HCT116 (cell line): Measurements from ENCODE around the gene FGF19. TPM values are rescaled to one million over a fixed set of nuclear protein-coding genes. Genes with fewer than 3 reads are reported as not detected.

Experiments
- ATAC-seq: fragments of 200-7000 bp; cut with Tn5 transposase; 2 replicates; pipeline ENCODE4 v1.9.1; 2020; ENCODE audit warnings: mild to moderate bottlenecking, moderate library complexity
- BruUV-seq: library from RNA; stranded (reverse); fragments of 400-500 nt; replicated peaks from 2 replicates; lab custom pipeline; 2021; lab: Mats Ljungman, UMichigan
- CTCF ChIA-PET: fragments of 300-600 bp; sonication (Branson Sonifier 250); formaldehyde crosslinking; loops from one replicate; lab custom pipeline; 2021; ENCODE audit warnings: antibody characterized with exemption; lab: Charles Lee
- POLR2A ChIA-PET: fragments of 300-600, 350-600 bp; sonication (Branson Sonifier 250); formaldehyde crosslinking; loops from one replicate; lab custom pipeline; 2021; ENCODE audit warnings: antibody characterized with exemption; lab: Charles Lee
- RAD21 ChIA-PET, 2 experiments: fragments of 300-600 bp; sonication (Branson Sonifier 250); formaldehyde crosslinking; loops; one replicate each; lab custom pipeline; 2023; ENCODE audit warnings: low total read pairs in 2 of 2; ENCODE audit not compliant: uncharacterized antibody in 2 of 2, unreplicated experiment in 2 of 2, low non-redundant PET in 1 of 2; lab: Charles Lee
- DNase-seq: peaks from one replicate; pipeline ENCODE4 v3.0.0-alpha.2; 2010; ENCODE audit warnings: low read depth, low spot score
- H2AFZ ChIP-seq: fragments of 200-600 bp; shearing (Covaris generic), sonication (generic); 2 replicates; pipeline ENCODE4 v1.6.1; 2017; ENCODE audit warnings: low read depth, mixed run types, mixed read lengths, antibody characterized with exemption, low read length; ENCODE audit not compliant: poor library complexity, severe bottlenecking
- H3K27ac ChIP-seq: 2 replicates; pipeline ENCODE4 v1.5.1; 2012; ENCODE audit warnings: low read depth, low read length
- H3K27me3 ChIP-seq: fragments of 200-600 bp; sonication (generic); 2 replicates; pipeline ENCODE4 v1.6.1; 2016; ENCODE audit warnings: mixed run types, low read length, mixed read lengths; ENCODE audit not compliant: insufficient read depth
- H3K36me3 ChIP-seq, 2 experiments: fragments of 200-500 bp in 1 of 2; fragments of 200-600 bp in 1 of 2; sonication (Bioruptor generic) in 1 of 2; sonication (generic) in 1 of 2; 2 replicates each; pipeline versions ENCODE4 v1.5.1 to v1.6.1; 2014 to 2016; ENCODE audit warnings: low read length in 2 of 2, inconsistent platforms in 1 of 2, mixed read lengths in 1 of 2, mixed run types in 1 of 2; ENCODE audit not compliant: insufficient read depth in 2 of 2, control insufficient read depth in 1 of 2
- H3K4me1 ChIP-seq, 2 experiments: fragments of 200-600 bp in 1 of 2; sonication (generic) in 1 of 2; 2 replicates each; pipeline versions ENCODE4 v1.5.1 to v1.6.1; 2012 to 2017; ENCODE audit warnings: low read length in 2 of 2, inconsistent platforms in 1 of 2, mild to moderate bottlenecking in 1 of 2, mixed read lengths in 1 of 2, mixed run types in 1 of 2, moderate library complexity in 1 of 2; ENCODE audit not compliant: insufficient read depth in 2 of 2, control insufficient read depth in 1 of 2
- H3K4me2 ChIP-seq: fragments of 200-600 bp; sonication (generic); 2 replicates; pipeline ENCODE4 v1.6.1; 2017; ENCODE audit warnings: mixed run types, low read length, mixed read lengths
- H3K4me3 ChIP-seq, 2 experiments: fragments of 200-600 bp in 1 of 2; sonication (generic) in 1 of 2; replicated peaks in 1 of 2; 2 replicates each; pipeline ENCODE4 v1.5.1; 2011 to 2016; ENCODE audit warnings: low read length in 2 of 2, control low read depth in 1 of 2, low read depth in 1 of 2, mild to moderate bottlenecking in 1 of 2, mixed read lengths in 1 of 2, mixed run types in 1 of 2
- H3K79me2 ChIP-seq: fragments of 200-600 bp; sonication (generic); 2 replicates; pipeline ENCODE4 v1.6.1; 2017; ENCODE audit warnings: mild to moderate bottlenecking, mixed run types, low read length, moderate library complexity, mixed read lengths; ENCODE audit not compliant: insufficient read depth
- H3K9ac ChIP-seq: fragments of 200-600 bp; sonication (generic); 2 replicates; pipeline ENCODE4 v1.6.1; 2016; ENCODE audit warnings: low read length, mixed read lengths
- H3K9me2 ChIP-seq: fragments of 200-600 bp; sonication (generic), shearing (Covaris generic); 2 replicates; pipeline ENCODE4 v1.6.1; 2017; ENCODE audit warnings: mixed run types, mild to moderate bottlenecking, moderate library complexity; ENCODE audit not compliant: insufficient read depth
- H3K9me3 ChIP-seq, 2 experiments: fragments of 200-500 bp in 1 of 2; fragments of 200-600 bp in 1 of 2; sonication (Bioruptor generic) in 1 of 2; sonication (generic) in 1 of 2; 2 replicates each; pipeline ENCODE4 v1.6.1; 2014 to 2017; ENCODE audit warnings: low read length in 2 of 2, mixed read lengths in 2 of 2, inconsistent platforms in 1 of 2, low read depth in 1 of 2, mild to moderate bottlenecking in 1 of 2, mixed run types in 1 of 2, moderate library complexity in 1 of 2; ENCODE audit not compliant: control insufficient read depth in 1 of 2, insufficient read depth in 1 of 2
- H4K20me1 ChIP-seq: fragments of 200-600 bp; sonication (generic), shearing (Covaris generic); 2 replicates; pipeline ENCODE4 v1.6.1; 2017; ENCODE audit warnings: mixed run types, mild to moderate bottlenecking, moderate library complexity; ENCODE audit not compliant: insufficient read depth
- CBX3 ChIP-seq: IDR thresholded peaks from 2 replicates; pipeline ENCODE4 v1.6.1; 2012; ENCODE audit warnings: low read depth
- CEBPB ChIP-seq: IDR thresholded peaks from 2 replicates; pipeline ENCODE4 v1.6.1; 2012; ENCODE audit warnings: low read depth
- EGR1 ChIP-seq: IDR thresholded peaks from 2 replicates; pipeline ENCODE4 v1.6.1; 2012; ENCODE audit warnings: low read depth
- ELF1 ChIP-seq: IDR thresholded peaks from 2 replicates; pipeline ENCODE4 v1.6.1; 2012; ENCODE audit warnings: low read depth, borderline replicate concordance
- EZH2 ChIP-seq: fragments of 200-600 bp; sonication (generic); IDR thresholded peaks from 2 replicates; pipeline ENCODE4 v1.6.1; 2017; ENCODE audit warnings: antibody characterized with exemption, mixed run types
- EZH2phosphoT487 ChIP-seq: fragments of 200-600 bp; IDR thresholded peaks from 2 replicates; pipeline ENCODE4 v1.6.1; 2018; ENCODE audit warnings: antibody characterized with exemption, borderline replicate concordance
- FOSL1 ChIP-seq: IDR thresholded peaks from 2 replicates; pipeline ENCODE4 v1.6.1; 2012; ENCODE audit warnings: low read depth
- JUND ChIP-seq: IDR thresholded peaks from 2 replicates; pipeline ENCODE4 v1.6.1; 2012
- POLR2AphosphoS5 ChIP-seq: IDR thresholded peaks from 2 replicates; pipeline ENCODE4 v1.6.1; 2011; ENCODE audit warnings: mild to moderate bottlenecking, low read depth, low read length, moderate library complexity
- RAD21 ChIP-seq: IDR thresholded peaks from 2 replicates; pipeline ENCODE4 v1.6.1; 2012; ENCODE audit warnings: low read depth, mild to moderate bottlenecking
- SIN3A ChIP-seq: IDR thresholded peaks from 2 replicates; pipeline ENCODE4 v1.6.1; 2012; ENCODE audit warnings: low read depth
- SP1 ChIP-seq: IDR thresholded peaks from 2 replicates; pipeline ENCODE4 v1.6.1; 2012; ENCODE audit warnings: low read depth
- SRF ChIP-seq: IDR thresholded peaks from 2 replicates; pipeline ENCODE4 v1.6.1; 2012; ENCODE audit warnings: low read depth
- YY1 ChIP-seq: IDR thresholded peaks from 2 replicates; pipeline ENCODE4 v1.6.1; 2011; ENCODE audit warnings: low read length, low read depth, moderate library complexity, mild to moderate bottlenecking; ENCODE audit not compliant: insufficient replicate concordance; ENCODE audit errors: extremely low read depth
- ZFX ChIP-seq: fragments of 450-650 bp; IDR thresholded peaks from 2 replicates; pipeline ENCODE4 v1.6.1; 2017
- ZNF274 ChIP-seq: fragments of 200-500 bp; sonication (Bioruptor generic); IDR thresholded peaks from 2 replicates; pipeline ENCODE4 v1.6.1; 2014; ENCODE audit warnings: mild to moderate bottlenecking, low read depth, low read length, inconsistent platforms
- intact Hi-C: fragments of 100-400 bp; cut with micrococcal nuclease; formaldehyde crosslinking; loops from 2 replicates; pipeline ENCODE4 v1.10.0; 2022
- total RNA-seq: library from RNA; stranded (reverse); gene quantifications from one replicate; pipeline ENCODE4 v1.2.1, GENCODE V29; 2021; ENCODE audit not compliant: unreplicated experiment
- TF ChIP-seq, protein P1 (sequence below): IDR thresholded peaks from 2 replicates; pipeline ENCODE4 v1.6.1; 2012
- TF ChIP-seq, protein P2 (sequence below): IDR thresholded peaks from 2 replicates; pipeline ENCODE4 v1.6.1; 2012; ENCODE audit warnings: low read depth
- TF ChIP-seq, protein P3 (sequence below): IDR thresholded peaks from 2 replicates; pipeline ENCODE4 v1.6.1; 2011; ENCODE audit warnings: mild to moderate bottlenecking, low read length, moderate library complexity; ENCODE audit not compliant: insufficient replicate concordance; ENCODE audit errors: extremely low read depth

Gene FGF19
- total RNA-seq, 1 experiment from 2014 or later: 37.5 TPM

DNA sequence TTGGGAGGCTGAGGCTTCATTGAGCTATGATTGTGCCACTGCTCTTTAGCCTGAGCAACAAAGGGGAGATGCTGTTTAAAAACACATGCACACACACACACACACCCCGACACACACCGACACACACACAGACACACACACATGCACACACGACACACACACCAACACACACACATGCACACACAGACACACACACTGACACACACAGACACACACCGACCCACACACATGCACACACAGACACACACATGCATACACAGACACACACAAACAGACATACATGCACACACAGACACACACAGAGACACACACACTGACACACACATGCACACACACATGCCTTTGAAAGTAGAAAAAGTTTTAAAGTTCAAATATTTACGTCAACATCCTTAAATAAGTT lies 23.1 kb downstream of the FGF19 start:
- Histone ChIP-seq H3K4me3 (no peak overlapping the region), H3K27ac (no peak overlapping the region), H3K36me3 (no peaks in the 10 kb centered on the region), H3K4me1 (peaks cover 3 to 26% of the 10 kb centered on the region in 2 experiments; a peak in 3 of 4 replicates), H2AFZ (no peak overlapping the region), H3K9ac (no peak overlapping the region), H3K4me2 (no peak overlapping the region), H3K9me3 (peaks cover 0 to 7% of the 10 kb centered on the region in 2 experiments; a peak in 1 of 4 replicates), H3K27me3 (no peaks in the 10 kb centered on the region), H3K79me2 (no peaks in the 10 kb centered on the region), H3K9me2 (no peaks in the 10 kb centered on the region), H4K20me1 (no peaks in the 10 kb centered on the region)
- BruUV-seq: no TSS peak
- RAD21 ChIA-PET: interaction anchor here in 1 of 2 experiments (0.7 kb wide), 1 partner anchor 387 kb away, joined by 3 read pairs; no protein-coding TSS in a partner anchor
- POLR2A ChIA-PET: no interaction called here
- no peak for TF ChIP-seq CBX3
- TF ChIP-seq FOSL1: no peak
- TF ChIP-seq, protein P1, sequence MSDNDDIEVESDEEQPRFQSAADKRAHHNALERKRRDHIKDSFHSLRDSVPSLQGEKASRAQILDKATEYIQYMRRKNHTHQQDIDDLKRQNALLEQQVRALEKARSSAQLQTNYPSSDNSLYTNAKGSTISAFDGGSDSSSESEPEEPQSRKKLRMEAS: no peak
- TF ChIP-seq SRF: no peak
- TF ChIP-seq SP1: no peak
- TF ChIP-seq, protein P2, sequence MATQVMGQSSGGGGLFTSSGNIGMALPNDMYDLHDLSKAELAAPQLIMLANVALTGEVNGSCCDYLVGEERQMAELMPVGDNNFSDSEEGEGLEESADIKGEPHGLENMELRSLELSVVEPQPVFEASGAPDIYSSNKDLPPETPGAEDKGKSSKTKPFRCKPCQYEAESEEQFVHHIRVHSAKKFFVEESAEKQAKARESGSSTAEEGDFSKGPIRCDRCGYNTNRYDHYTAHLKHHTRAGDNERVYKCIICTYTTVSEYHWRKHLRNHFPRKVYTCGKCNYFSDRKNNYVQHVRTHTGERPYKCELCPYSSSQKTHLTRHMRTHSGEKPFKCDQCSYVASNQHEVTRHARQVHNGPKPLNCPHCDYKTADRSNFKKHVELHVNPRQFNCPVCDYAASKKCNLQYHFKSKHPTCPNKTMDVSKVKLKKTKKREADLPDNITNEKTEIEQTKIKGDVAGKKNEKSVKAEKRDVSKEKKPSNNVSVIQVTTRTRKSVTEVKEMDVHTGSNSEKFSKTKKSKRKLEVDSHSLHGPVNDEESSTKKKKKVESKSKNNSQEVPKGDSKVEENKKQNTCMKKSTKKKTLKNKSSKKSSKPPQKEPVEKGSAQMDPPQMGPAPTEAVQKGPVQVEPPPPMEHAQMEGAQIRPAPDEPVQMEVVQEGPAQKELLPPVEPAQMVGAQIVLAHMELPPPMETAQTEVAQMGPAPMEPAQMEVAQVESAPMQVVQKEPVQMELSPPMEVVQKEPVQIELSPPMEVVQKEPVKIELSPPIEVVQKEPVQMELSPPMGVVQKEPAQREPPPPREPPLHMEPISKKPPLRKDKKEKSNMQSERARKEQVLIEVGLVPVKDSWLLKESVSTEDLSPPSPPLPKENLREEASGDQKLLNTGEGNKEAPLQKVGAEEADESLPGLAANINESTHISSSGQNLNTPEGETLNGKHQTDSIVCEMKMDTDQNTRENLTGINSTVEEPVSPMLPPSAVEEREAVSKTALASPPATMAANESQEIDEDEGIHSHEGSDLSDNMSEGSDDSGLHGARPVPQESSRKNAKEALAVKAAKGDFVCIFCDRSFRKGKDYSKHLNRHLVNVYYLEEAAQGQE: no peak
- TF ChIP-seq SIN3A: no peak
- TF ChIP-seq, protein P3, sequence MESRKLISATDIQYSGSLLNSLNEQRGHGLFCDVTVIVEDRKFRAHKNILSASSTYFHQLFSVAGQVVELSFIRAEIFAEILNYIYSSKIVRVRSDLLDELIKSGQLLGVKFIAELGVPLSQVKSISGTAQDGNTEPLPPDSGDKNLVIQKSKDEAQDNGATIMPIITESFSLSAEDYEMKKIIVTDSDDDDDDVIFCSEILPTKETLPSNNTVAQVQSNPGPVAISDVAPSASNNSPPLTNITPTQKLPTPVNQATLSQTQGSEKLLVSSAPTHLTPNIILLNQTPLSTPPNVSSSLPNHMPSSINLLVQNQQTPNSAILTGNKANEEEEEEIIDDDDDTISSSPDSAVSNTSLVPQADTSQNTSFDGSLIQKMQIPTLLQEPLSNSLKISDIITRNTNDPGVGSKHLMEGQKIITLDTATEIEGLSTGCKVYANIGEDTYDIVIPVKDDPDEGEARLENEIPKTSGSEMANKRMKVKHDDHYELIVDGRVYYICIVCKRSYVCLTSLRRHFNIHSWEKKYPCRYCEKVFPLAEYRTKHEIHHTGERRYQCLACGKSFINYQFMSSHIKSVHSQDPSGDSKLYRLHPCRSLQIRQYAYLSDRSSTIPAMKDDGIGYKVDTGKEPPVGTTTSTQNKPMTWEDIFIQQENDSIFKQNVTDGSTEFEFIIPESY: no peak
- TF ChIP-seq EZH2phosphoT487: no peak
- no peak for TF ChIP-seq EGR1
- TF ChIP-seq ZFX: no peak
- TF ChIP-seq RAD21: no peak
- TF ChIP-seq ZNF274: no peak
- TF ChIP-seq ELF1: no peak
- no peak for TF ChIP-seq YY1
- no peak for TF ChIP-seq JUND
- no peak for TF ChIP-seq POLR2AphosphoS5
- TF ChIP-seq EZH2: no peak
- TF ChIP-seq CEBPB: no peak
- intact Hi-C loops: no loop called here
- ATAC-seq (no peak), DNase-seq (no peak)
- CTCF ChIA-PET: interaction anchor here (2.7 kb wide), 1 partner anchor 11 kb away, joined by 6 read pairs; no protein-coding TSS in a partner anchor
